ENCODE measurements around the gene CLCNKA.
A peak's percentile ranks its signal among the peaks of the same experiment; 100 is the strongest.
"Not testable (repeated sequence)": the region's sequence is repeated elsewhere in the genome, so short reads cannot be mapped to it uniquely, and the experiment has no call there.

Gene CLCNKA

DNA sequence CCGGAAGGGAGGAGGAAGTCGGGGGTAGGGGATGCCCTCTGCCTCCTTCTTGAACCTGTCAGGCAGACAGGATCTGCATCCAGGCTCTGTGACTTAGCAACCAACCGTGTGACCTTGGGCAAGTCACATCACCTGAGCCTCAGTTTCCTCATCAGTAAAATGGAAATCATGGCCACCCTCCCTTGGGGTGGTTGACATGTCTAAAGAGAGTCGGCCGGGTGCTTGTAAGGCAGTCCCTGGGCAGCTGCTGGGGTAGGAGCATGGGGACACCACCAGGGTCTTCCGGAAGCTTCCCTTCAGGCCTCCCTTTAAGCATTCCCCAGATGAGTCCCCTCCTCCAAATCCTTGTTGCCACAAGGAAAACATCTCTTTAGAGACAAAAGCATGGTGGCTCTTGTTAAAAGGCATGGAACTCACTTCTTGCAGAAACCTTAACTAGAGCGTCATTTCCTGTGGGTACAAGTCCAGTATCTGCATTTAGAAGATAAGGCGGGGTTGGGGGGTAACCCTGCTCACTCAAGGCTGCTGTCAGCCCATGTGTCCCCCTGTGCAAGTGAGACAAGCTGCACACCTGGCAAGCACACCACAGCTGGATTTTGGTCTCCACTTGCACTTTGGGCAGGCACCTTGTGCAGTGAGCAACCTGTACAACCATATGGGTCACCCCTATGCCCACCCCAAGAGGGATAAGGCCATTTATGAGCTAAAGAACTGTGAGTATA, 32.1 kb downstream of the CLCNKA start:
- intact Hi-C loops (cut with DNase I; ENCODE audit: low total_unique reads): no loop called here
- Histone ChIP-seq H3K27me3 (peaks cover 0 to 4% of the 10 kb centered on the region in 2 donors), H3K4me3 (no peak overlapping the region), H3K27ac (no peak overlapping the region), H3K36me3 (no peaks in the 10 kb centered on the region), H3K4me1 (peaks cover 0 to 12% (median 7%) of the 10 kb centered on the region in 4 donors), H3K9me3 (no peaks in the 10 kb centered on the region)
- no peak for DNase-seq
- TF ChIP-seq, protein P1, sequence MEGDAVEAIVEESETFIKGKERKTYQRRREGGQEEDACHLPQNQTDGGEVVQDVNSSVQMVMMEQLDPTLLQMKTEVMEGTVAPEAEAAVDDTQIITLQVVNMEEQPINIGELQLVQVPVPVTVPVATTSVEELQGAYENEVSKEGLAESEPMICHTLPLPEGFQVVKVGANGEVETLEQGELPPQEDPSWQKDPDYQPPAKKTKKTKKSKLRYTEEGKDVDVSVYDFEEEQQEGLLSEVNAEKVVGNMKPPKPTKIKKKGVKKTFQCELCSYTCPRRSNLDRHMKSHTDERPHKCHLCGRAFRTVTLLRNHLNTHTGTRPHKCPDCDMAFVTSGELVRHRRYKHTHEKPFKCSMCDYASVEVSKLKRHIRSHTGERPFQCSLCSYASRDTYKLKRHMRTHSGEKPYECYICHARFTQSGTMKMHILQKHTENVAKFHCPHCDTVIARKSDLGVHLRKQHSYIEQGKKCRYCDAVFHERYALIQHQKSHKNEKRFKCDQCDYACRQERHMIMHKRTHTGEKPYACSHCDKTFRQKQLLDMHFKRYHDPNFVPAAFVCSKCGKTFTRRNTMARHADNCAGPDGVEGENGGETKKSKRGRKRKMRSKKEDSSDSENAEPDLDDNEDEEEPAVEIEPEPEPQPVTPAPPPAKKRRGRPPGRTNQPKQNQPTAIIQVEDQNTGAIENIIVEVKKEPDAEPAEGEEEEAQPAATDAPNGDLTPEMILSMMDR (IDR thresholded peaks at IDR 0.05): no peak

DNA sequence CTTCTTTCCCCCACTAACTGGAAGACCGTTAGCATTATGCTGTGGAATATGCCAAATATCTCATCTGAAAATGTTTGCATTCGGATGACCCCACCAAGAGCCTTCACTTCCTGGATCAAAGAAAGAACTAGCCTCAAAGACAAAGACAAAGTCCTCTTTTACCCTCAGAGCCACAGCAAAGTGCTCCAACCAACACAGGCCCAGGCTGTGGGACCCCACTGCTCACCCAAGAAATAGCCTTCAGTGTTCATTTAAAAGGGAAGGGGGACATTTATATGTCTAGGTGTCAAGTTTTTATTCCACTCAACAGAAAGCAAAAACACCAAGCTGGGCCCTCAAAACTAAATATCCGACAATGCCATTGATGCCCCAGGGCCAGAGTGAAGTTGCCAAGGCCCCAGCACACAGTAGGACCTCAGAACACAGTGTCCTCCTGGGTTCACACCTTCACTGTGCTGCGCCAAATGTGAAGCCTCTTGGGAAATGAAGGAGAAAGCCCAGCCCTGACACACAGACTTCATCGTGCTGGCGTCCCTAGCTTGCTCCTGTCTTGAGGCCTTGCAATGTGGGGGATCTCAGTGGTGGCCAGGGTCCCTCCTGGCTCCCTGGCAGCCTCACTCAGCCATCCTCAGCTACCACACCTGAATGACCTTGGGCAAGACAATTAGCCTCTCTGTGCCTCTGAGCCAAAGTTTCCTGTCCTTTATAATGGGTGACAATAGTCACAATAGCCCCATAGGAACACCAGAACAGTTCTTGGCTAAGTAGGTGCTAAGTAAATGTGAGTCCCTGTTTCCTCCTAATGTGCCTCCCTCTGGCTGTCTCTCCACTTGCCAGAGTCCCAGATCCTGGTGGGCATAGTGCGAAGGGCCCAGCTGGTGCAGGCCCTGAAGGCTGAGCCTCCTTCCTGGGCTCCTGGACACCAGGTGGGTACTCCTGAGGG, 33.0 kb downstream of the CLCNKA start:
- H3K4me3 ChIP-seq: no peak overlapping the region
- peaks cover 0 to 4% of the 10 kb centered on the region in 2 donors for H3K27me3 ChIP-seq
- H3K4me1 ChIP-seq: peaks cover 0 to 10% (median 5%) of the 10 kb centered on the region in 4 donors
- TF ChIP-seq, protein P1 (IDR thresholded peaks at IDR 0.05): no peak
- no peak overlapping the region for H3K27ac ChIP-seq
- no peaks in the 10 kb centered on the region for H3K9me3 ChIP-seq
- H3K36me3 ChIP-seq: no peaks in the 10 kb centered on the region
- DNase-seq: no peak
- intact Hi-C loops (cut with DNase I; ENCODE audit: low total_unique reads): no loop called here

DNA sequence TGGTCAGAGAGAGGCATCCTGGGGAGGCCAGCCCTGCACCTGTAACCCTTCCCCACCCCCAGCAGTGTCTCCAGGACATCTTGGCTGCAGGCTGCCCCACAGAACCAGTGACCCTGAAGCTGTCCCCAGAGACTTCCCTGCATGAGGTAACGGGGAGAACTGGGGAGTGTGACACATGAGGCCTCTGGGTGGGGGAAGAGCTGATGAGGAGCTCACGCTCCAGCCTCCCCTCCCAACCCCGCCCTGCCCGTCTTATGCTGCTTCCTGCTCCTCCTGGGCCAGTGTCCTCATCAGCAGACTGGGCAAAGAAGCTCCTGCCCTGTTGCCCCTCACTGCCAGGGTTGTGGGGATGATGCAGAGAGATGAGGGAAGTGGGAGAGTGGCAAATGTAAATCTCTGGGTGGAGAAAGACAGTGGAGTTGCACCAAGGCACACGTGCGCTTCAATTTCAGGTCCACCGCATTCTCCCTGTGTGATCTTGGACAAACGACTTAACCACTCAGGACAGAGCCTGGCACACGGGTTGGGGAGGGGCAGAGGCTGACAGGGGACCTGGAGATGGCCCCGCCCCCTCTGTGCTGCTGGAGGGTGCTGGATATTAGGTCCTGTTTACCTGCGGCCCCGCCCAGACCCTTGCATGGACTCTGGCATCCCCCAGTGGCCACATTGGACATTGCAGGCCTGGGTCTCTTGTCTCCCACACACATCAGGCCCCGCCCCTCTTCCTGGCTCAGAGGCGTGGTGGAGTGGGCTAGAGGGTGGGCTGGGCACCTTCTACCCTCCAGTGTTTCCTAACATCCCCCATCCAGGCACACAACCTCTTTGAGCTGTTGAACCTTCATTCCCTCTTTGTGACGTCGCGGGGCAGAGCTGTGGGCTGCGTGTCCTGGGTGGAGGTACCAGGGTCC, 34.0 kb downstream of the CLCNKA start:
- peak; percentile 83 to 87 for DNase-seq
- no peaks in the 10 kb centered on the region for H3K9me3 ChIP-seq
- H3K27ac ChIP-seq: no peak overlapping the region
- H3K4me3 ChIP-seq: no peak overlapping the region
- peaks cover 0 to 4% of the 10 kb centered on the region in 2 donors for H3K27me3 ChIP-seq
- TF ChIP-seq, protein P1 (IDR thresholded peaks at IDR 0.05): peak; percentile 80 to 84
- no peaks in the 10 kb centered on the region for H3K36me3 ChIP-seq
- H3K4me1 ChIP-seq: peaks cover 0 to 10% (median 5%) of the 10 kb centered on the region in 4 donors
- intact Hi-C loops (cut with DNase I; ENCODE audit: low total_unique reads): loop anchor here (2.0 kb wide), 1 partner anchor 47 kb away; no protein-coding TSS in a partner anchor

DNA sequence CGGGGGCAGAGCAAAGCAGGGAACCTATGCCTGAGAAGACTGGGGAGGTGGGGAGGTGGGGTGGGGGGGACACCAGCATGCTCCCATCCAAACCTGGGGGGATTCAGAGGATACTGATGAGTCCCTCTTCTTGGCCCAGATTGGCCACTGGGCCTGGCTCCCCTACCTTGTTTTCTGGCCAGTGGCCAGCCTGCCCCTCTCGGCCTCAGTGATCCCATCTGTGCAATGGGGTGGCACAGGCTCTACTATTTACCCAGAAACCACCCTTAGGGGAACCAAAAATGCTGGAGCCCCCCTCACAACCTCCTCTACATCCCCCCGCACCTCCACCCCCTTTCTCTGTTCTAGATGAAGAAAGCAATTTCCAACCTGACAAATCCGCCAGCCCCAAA, 34.7 kb downstream of the CLCNKA start:
- not testable (repeated sequence) for H3K4me3 ChIP-seq, H3K27me3 ChIP-seq, H3K36me3 ChIP-seq, H3K27ac ChIP-seq, DNase-seq, H3K4me1 ChIP-seq, H3K9me3 ChIP-seq
- intact Hi-C loops (cut with DNase I; ENCODE audit: low total_unique reads): loop anchor here (2.0 kb wide), 1 partner anchor 48 kb away; no protein-coding TSS in a partner anchor

DNA sequence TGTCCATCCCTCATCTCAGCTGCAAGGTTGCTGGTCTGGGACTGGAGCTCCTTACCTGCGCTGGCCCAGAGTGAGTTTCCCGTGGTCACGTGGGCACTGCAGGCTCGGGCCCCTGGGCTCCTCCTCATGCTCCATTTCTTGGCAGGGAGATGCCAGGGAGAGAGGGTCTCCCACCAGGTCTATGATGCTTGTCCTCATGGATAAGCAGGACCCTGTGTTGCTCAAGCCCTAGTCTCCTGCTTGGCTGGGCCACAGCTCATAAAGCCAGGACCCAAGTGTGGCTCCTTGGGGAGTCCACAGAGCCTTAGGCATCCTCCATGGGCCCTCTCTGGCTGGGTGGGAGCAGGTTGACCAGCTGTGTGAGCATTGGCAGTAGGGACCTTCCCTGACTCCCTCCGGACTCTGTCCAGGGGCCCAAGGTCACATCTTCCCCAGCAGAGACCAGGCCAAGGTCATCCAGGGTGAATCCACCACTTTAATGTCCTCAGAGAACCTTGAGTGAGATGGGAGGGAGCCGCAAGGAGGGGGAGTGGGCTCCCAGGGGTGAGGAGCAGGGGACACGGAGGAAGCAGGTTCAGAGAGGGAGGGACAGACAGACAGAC, 35.6 kb downstream of the CLCNKA start:
- not testable (repeated sequence) for DNase-seq, H3K27me3 ChIP-seq, H3K36me3 ChIP-seq, H3K4me1 ChIP-seq, H3K4me3 ChIP-seq, H3K27ac ChIP-seq, H3K9me3 ChIP-seq
- intact Hi-C loops (cut with DNase I; ENCODE audit: low total_unique reads): loop anchor here (1.0 to 2.0 kb wide), 2 partner anchors 24 to 49 kb away; no protein-coding TSS in a partner anchor

DNA sequence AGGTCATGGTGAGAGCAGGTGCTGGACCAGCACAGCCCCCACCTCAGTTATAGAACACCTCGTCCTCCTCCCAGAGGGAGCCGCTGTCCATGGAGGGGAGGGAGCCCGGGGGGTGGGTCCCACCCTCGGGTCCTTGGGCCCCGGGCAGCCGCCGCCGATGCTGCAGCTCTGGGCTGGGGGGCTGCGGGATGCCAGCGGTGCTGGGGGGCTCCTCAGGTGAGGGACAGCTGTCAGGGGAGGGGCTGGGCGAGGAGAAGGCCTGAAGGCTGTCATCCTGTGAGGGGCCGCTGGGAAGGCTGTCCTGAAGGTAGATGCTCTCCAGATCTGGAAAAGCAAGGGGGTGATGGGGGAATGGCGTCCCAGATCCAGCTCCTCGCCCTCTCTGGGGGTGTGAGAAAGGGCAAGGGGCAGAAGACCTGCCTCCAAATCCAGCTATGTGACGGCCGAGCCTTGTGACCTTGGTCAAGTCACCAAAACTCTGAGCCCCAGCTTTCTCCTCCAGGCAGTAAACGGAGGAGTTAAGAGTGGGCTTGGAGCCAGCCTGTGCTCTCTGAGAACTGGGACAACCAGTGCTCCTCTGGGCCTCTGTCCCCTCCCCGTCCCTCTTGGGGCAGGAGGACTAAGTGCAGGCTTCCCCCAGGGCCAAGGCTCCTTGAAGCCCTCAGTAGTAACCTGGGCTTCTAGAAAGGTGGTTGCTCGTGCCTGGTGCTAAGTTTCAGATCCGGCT, 36.7 kb downstream of the CLCNKA start:
- H3K27me3 ChIP-seq; H3K9me3 ChIP-seq; H3K36me3 ChIP-seq; H3K4me3 ChIP-seq; DNase-seq; H3K27ac ChIP-seq; H3K4me1 ChIP-seq; intact Hi-C loops (cut with DNase I; ENCODE audit: low total_unique reads): not testable (repeated sequence)
